Erythroblast (primary cell): ENCODE measurements around the gene SH2D5.
"Not testable (repeated sequence)": the region's sequence is repeated elsewhere in the genome, so short reads cannot be mapped to it uniquely, and the experiment has no call there.

Experiments used
- DNase-seq, 2 experiments: peaks; one replicate each; lab custom pipeline; 2025; lab: John Stamatoyannopoulos, UW
- GATA1 ChIP-seq: IDR thresholded peaks from 2 replicates; pipeline ENCODE4 v1.6.1; 2011; ENCODE audit warnings: low read depth, mild to moderate bottlenecking, control low read depth, low read length, moderate library complexity
- POLR2A ChIP-seq: IDR thresholded peaks from 2 replicates; pipeline ENCODE4 v1.6.1; 2011; ENCODE audit warnings: mild to moderate bottlenecking, low read length

The SH2D5 gene

DNA sequence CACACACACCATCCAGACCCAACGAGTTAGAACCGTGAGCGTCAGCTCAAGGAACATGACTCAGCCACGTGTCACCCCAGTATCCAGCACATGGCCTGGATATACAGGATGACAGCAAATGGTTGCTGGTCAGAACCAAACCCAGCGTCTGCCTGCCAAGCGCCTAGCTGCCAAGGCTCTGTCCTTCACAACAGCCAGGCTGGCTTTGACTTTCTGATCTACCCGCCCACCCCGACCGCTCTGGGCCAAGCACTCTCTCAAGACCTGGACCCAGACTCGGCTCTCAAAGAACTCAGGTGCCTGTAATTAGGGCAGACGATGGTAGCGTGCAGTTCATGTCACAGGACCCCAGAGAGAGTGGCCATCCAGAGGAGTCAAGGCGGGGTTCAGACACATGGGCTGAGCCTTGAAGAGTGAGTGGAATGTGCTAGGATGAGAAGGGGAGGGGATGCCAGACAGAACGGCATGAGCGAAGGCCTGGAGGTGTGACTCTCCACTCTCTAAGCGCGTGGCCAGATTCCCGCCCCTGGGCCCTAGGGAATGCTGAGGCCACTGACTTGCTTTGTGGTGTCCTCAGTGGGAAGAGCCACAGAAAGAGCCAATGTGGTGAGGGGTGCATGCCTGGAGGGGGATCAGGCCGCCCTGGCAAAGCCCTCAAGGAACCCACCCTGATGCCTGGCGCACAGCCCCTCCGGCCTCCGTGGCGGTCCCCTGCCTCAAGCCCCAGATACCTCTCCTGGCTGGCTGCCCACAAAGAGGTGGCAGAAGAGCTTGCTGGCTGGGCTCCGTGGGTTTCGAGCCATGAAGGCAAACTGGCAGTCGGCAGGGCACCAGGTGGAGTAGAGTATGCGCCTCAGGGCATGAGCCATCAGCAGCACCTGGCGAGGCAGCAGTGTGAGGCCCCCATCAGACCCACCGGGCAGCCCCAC lies 7.0 kb downstream of the SH2D5 start:
- DNase-seq = peak in 1 of 2 experiments; percentile 20
- TF ChIP-seq GATA1 (no peak), POLR2A (no peak)

GRCh38 chr1:20724364-20725188 lies 7.9 kb downstream of the SH2D5 start:
- DNase-seq = no peak
- no peak for TF ChIP-seq POLR2A
- TF ChIP-seq GATA1 = no peak

DNA sequence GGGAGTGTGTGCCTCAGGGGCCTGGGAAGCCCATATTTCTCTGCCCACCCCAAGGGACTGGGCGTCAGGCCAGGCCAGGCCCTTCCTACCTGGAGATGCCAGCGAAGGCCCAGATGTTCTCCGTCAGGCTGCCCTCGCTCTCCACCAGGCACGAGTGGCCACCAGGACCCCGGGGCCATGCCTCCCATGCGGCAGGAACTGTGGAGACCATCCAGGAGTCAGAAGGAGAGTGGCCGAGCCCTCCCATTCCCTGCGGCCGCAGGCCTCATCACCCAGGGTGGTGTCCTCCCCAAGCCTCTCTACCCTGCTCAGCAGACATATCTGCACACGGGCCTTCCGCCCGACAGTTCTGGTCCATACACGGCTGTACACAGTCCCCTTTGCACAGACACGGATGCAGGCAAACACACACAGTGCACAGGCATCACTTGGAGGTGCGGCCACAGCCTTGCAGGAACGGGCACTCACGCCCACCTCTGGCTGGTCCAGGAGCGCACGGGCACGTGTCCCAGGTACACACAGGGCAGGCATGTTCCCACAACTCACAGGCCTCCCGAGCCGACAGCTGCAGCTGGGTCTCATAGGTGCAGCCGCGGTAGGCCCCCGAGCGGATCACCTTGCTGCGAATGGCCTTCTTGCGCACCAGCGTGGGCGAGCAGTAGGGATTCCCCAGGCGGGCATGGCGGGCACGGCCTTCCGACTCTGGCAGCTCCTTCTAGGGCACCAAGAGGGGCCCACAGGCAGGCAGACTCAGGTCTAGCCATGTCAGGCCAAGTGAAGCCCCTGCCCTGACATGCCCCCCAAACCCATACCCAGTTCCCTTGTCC lies 8.8 kb downstream of the SH2D5 start:
- DNase-seq = no peak
- no peak for TF ChIP-seq GATA1
- no peak for TF ChIP-seq POLR2A

GRCh38 chr1:20723159-20723536 lies 9.4 kb downstream of the SH2D5 start:
- DNase-seq = no peak
- no peak for TF ChIP-seq POLR2A
- no peak for TF ChIP-seq GATA1

- no peak for DNase-seq
Measured at GRCh38 chr1:20721117-20722061, 11.1 kb downstream of the SH2D5 start.

GRCh38 chr1:20720631-20721091 lies 11.8 kb downstream of the SH2D5 start:
- no peak for DNase-seq
- TF ChIP-seq GATA1 = no peak
- no peak for TF ChIP-seq POLR2A

More at GRCh38 chr1:20721117-20722061, 11.1 kb downstream of the SH2D5 start:
- TF ChIP-seq GATA1 = no peak

DNA sequence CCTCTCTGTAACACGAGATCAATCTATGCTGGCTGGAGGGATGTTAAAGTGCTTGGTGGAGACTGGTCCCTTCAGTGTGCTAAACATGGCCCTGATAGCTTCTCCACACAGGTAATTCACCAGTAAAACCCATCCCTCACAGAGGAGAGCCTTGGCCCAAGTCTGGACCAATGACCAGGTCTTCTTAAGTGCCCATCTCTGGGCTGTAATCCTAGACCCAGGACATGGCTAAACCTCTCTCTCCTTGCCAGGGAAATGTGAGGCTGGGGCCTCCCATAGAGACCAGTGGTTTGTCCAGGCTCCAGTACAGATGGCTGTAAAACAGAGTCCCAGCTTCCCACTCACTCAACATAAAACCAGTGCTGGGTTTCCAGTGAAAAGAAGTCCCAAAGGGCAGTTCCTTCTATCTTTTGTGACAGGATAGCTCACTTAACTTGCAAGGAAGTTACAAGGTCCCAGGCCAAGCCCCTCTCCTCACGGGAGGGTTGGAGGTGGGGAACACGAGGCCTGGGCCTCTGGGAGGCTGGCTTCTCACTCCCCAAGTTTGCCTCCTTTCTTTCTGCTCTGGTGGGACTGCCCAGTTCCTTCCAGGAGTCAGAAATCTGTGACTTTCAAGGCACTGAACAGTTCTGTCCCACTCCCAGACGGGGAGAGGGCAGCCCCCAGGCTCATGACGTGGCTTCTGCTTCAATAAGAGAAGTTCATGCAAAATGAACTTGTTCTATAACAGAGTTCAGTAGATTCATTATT lies 12.5 kb downstream of the SH2D5 start:
- DNase-seq = no peak
- TF ChIP-seq POLR2A (no peak), GATA1 (no peak)

GRCh38 chr1:20719261-20719660 lies 13.2 kb downstream of the SH2D5 start:
- TF ChIP-seq GATA1 (no peak), POLR2A (no peak)
- DNase-seq = no peak

DNA sequence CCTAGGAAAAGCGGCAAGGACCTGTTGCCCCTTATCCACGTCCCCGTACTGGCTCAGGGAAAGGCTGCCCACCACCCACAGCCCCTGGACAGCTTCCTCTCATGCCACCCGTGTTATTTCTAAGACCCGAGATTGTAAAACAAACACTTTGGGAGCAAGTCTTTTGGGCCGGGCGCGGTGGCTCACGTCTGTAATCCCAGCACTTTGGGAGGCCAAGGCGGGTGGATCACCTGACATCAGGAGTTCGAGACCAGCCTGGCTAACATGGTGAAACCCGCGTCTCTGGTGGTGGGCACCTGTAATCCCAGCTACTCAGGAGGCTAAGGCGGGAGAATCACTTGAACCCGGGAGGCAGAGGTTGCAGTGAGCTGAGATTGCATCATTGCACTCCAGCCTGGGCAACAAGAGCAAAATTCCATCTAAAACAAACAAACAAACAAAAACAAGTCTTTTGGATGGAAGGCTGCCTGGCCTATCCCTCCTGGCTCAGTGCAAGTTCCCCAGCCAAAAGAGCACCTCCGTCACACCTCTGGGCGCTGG lies 14.1 kb downstream of the SH2D5 start:
- not testable (repeated sequence) for DNase-seq

GRCh38 chr1:20717452-20718342 lies 14.8 kb downstream of the SH2D5 start, which contains the start of gene KIF17:
Gene KIF17 (minus strand): TSS chr1:20718007. CDS start chr1:20717706, 301 bp downstream.
- DNase-seq = peak; percentile 84 to 91
- TF ChIP-seq POLR2A = no peak
- no peak for TF ChIP-seq GATA1
